H9 (cell line): ENCODE measurements around the gene SATB2. TPM values are rescaled to one million over a fixed set of nuclear protein-coding genes. Genes with fewer than 3 reads are reported as not detected.

Source experiments
- DNase-seq: peaks from one replicate; pipeline ENCODE4 v3.0.0-alpha.2; 2017
- H2AFZ ChIP-seq: one replicate; pipeline ENCODE4 v1.6.1; 2013; ENCODE audit warnings: mild to moderate bottlenecking, low read length, control low read depth, moderate library complexity
- H2AK5ac ChIP-seq: 2 replicates; pipeline ENCODE4 v1.6.1; 2013; ENCODE audit warnings: low read length, control low read depth, mixed read lengths; ENCODE audit not compliant: insufficient read length
- H2BK120ac ChIP-seq: one replicate; pipeline ENCODE4 v1.6.1; 2013; ENCODE audit warnings: low read depth, mild to moderate bottlenecking, low read length, control low read depth, inconsistent platforms; ENCODE audit not compliant: poor library complexity, severe bottlenecking
- H2BK12ac ChIP-seq: 2 replicates; pipeline ENCODE4 v1.6.1; 2013; ENCODE audit warnings: low read length, control low read depth, mixed read lengths, low read depth; ENCODE audit not compliant: insufficient read length
- H2BK15ac ChIP-seq: 2 replicates; pipeline ENCODE4 v1.6.1; 2013; ENCODE audit warnings: low read depth, low read length, control low read depth
- H2BK20ac ChIP-seq: one replicate; pipeline ENCODE4 v1.6.1; 2013; ENCODE audit warnings: low read depth, mild to moderate bottlenecking, low read length, control low read depth, inconsistent platforms; ENCODE audit not compliant: poor library complexity, severe bottlenecking
- H2BK5ac ChIP-seq: 2 replicates; pipeline ENCODE4 v1.6.1; 2013; ENCODE audit warnings: low read length, control low read depth, mixed read lengths; ENCODE audit not compliant: insufficient read length
- H3K14ac ChIP-seq: 2 replicates; pipeline ENCODE4 v1.6.1; 2013; ENCODE audit warnings: low read length, control low read depth; ENCODE audit not compliant: insufficient read depth
- H3K18ac ChIP-seq: 2 replicates; pipeline ENCODE4 v1.6.1; 2013; ENCODE audit warnings: low read depth, mild to moderate bottlenecking, mixed read lengths, low read length, control low read depth; ENCODE audit not compliant: insufficient read length
- H3K23ac ChIP-seq: 2 replicates; pipeline ENCODE4 v1.6.1; 2013; ENCODE audit warnings: low read length, control low read depth, mixed read lengths, low read depth; ENCODE audit not compliant: insufficient read length
- H3K23me2 ChIP-seq: 2 replicates; pipeline ENCODE4 v1.6.1; 2013; ENCODE audit warnings: low read depth, mild to moderate bottlenecking, mixed read lengths, low read length, control low read depth; ENCODE audit not compliant: insufficient read length, poor library complexity, severe bottlenecking
- H3K27ac ChIP-seq: 2 replicates; pipeline ENCODE4 v1.5.1; 2013; ENCODE audit warnings: low read length, control low read depth, mixed read lengths, low read depth; ENCODE audit not compliant: insufficient read length
- H3K27me3 ChIP-seq: 2 replicates; pipeline ENCODE4 v1.6.1; 2013; ENCODE audit warnings: low read length, control low read depth, inconsistent platforms; ENCODE audit not compliant: insufficient read depth
- H3K4ac ChIP-seq: 2 replicates; pipeline ENCODE4 v1.6.1; 2013; ENCODE audit warnings: low read depth, mild to moderate bottlenecking, control low read depth, inconsistent platforms, low read length, moderate library complexity
- H3K4me1 ChIP-seq: 2 replicates; pipeline ENCODE4 v1.6.1; 2013; ENCODE audit warnings: low read length, control low read depth, inconsistent platforms; ENCODE audit not compliant: insufficient read depth
- H3K4me2 ChIP-seq: 2 replicates; pipeline ENCODE4 v1.6.1; 2013; ENCODE audit warnings: low read length, control low read depth, mixed read lengths; ENCODE audit not compliant: insufficient read length, insufficient read depth
- H3K56ac ChIP-seq: 2 replicates; pipeline ENCODE4 v1.6.1; 2013; ENCODE audit warnings: low read depth, mild to moderate bottlenecking, mixed read lengths, low read length, control low read depth; ENCODE audit not compliant: insufficient read length
- H3K79me1 ChIP-seq: 2 replicates; pipeline ENCODE4 v1.6.1; 2013; ENCODE audit warnings: low read depth, mild to moderate bottlenecking, moderate library complexity, low read length, control low read depth, inconsistent platforms; ENCODE audit not compliant: insufficient read depth, poor library complexity, severe bottlenecking
- H3K79me2 ChIP-seq: 2 replicates; pipeline ENCODE4 v1.6.1; 2013; ENCODE audit warnings: low read length, control low read depth, inconsistent platforms; ENCODE audit not compliant: insufficient read depth
- H3K9ac ChIP-seq: 2 replicates; pipeline ENCODE4 v1.6.1; 2013; ENCODE audit warnings: low read length, control low read depth, mixed read lengths; ENCODE audit not compliant: insufficient read length; ENCODE audit errors: extremely low read depth
- H3K9me3 ChIP-seq: one replicate; pipeline ENCODE4 v1.6.1; 2013; ENCODE audit warnings: low read depth, low read length, inconsistent platforms; ENCODE audit not compliant: control insufficient read depth
- H3T11ph ChIP-seq: one replicate; pipeline ENCODE4 v1.6.1; 2013; ENCODE audit warnings: mild to moderate bottlenecking, low read length, control low read depth, inconsistent platforms
- H4K20me1 ChIP-seq: one replicate; pipeline ENCODE4 v1.6.1; 2013; ENCODE audit not compliant: control insufficient read depth, insufficient read length, insufficient read depth
- H4K5ac ChIP-seq: 2 replicates; pipeline ENCODE4 v1.6.1; 2013; ENCODE audit warnings: low read depth, mild to moderate bottlenecking, mixed read lengths, low read length, control low read depth; ENCODE audit not compliant: insufficient read length
- H4K8ac ChIP-seq: replicated peaks from 2 replicates; pipeline ENCODE4 v1.6.1; 2013; ENCODE audit warnings: low read length, control low read depth, mixed read lengths, low read depth; ENCODE audit not compliant: insufficient read length
- H4K91ac ChIP-seq: 2 replicates; pipeline ENCODE4 v1.6.1; 2013; ENCODE audit warnings: low read depth, mild to moderate bottlenecking, moderate library complexity, mixed read lengths, low read length, control low read depth; ENCODE audit not compliant: insufficient read length
- H3K27ac Mint-ChIP-seq, 3 experiments: 2 replicates in 2 of 3; 3 replicates in 1 of 3; pipeline ENCODE4 v1.8.0; 2020 to 2021; ENCODE audit warnings: mixed read lengths in 3 of 3, mild to moderate bottlenecking in 1 of 3, moderate library complexity in 1 of 3
- H3K27me3 Mint-ChIP-seq: 2 replicates; pipeline ENCODE4 v1.8.0; 2021; ENCODE audit warnings: low read depth, mild to moderate bottlenecking, moderate library complexity, mixed read lengths
- H3K36me3 Mint-ChIP-seq, 3 experiments: 2 replicates in 2 of 3; 3 replicates in 1 of 3; pipeline ENCODE4 v1.8.0; 2020 to 2021; ENCODE audit warnings: low read depth in 3 of 3, mixed read lengths in 3 of 3; ENCODE audit not compliant: insufficient read depth in 1 of 3
- H3K4me1 Mint-ChIP-seq, 2 experiments: 2 replicates each; pipeline ENCODE4 v1.8.0; 2020; ENCODE audit warnings: mixed read lengths in 2 of 2
- H3K4me3 Mint-ChIP-seq, 2 experiments: 2 replicates in 1 of 2; 3 replicates in 1 of 2; pipeline ENCODE4 v1.8.0; 2020 to 2021; ENCODE audit warnings: mild to moderate bottlenecking in 2 of 2, mixed read lengths in 2 of 2, moderate library complexity in 1 of 2
- H3K9me3 Mint-ChIP-seq, 2 experiments: 2 replicates in 1 of 2; 3 replicates in 1 of 2; pipeline ENCODE4 v1.8.0; 2020; ENCODE audit warnings: mild to moderate bottlenecking in 2 of 2, mixed read lengths in 2 of 2, moderate library complexity in 1 of 2
- CTCF ChIP-seq: fragments of 200-600 bp; sonication (generic); conservative IDR thresholded peaks from 3 replicates; pipeline ENCODE4 v1.8.0; 2021; ENCODE audit warnings: antibody characterized with exemption, mild to moderate bottlenecking
- WGBS: extraction: QIAGEN DNeasy Blood & Tissue Kit; methylation state at CpG from one replicate; pipeline ENCODE4 v1.1.7; 2013; ENCODE audit warnings: missing lambda C conversion rate, low lambda C conversion rate, mixed read lengths; ENCODE audit not compliant: insufficient read length; ENCODE audit errors: extremely low coverage; 5-methylcytosine and 5-hydroxymethylcytosine counted together
- total RNA-seq: library from RNA; stranded (reverse); gene quantifications from 2 replicates; pipeline ENCODE4 v1.2.1, GENCODE V29; 2021

Gene SATB2
- total RNA-seq, 1 experiment from 2014 or later, result 23.8 TPM

- no peaks in the 10 kb centered on the region for H3K79me2 ChIP-seq
- no peak overlapping the region for H2AFZ ChIP-seq
Measured at GRCh38 chr2:199446996-199447576, 10.7 kb downstream of the SATB2 start.

More at GRCh38 chr2:199446996-199447576, 10.7 kb downstream of the SATB2 start:
- no peak overlapping the region for H3K9ac ChIP-seq
- peaks cover 6 to 36% of the 10 kb centered on the region in 2 experiments; a peak in 3 of 4 replicates for H3K4me1 Mint-ChIP-seq
- no peak overlapping the region for H2BK20ac ChIP-seq
- no peak overlapping the region for H4K5ac ChIP-seq
- no peak overlapping the region for H4K8ac ChIP-seq
- DNase-seq, result no peak
- no peak for TF ChIP-seq CTCF
- no peak overlapping the region for H2BK5ac ChIP-seq
- H2BK12ac ChIP-seq, result no peak overlapping the region
- WGBS, result no CpG with 5 or more reads among the region's 10 CpGs
- H3K4me2 ChIP-seq, result no peak overlapping the region
- no peak overlapping the region for H4K91ac ChIP-seq
- H3K4me3 Mint-ChIP-seq, result no peak overlapping the region
- no peak overlapping the region for H3K23ac ChIP-seq
- no peaks in the 10 kb centered on the region for H3K9me3 Mint-ChIP-seq
- H3K14ac ChIP-seq, result no peak overlapping the region
- H3T11ph ChIP-seq, result no peak overlapping the region
- H3K36me3 Mint-ChIP-seq, result no peaks in the 10 kb centered on the region
- H2AK5ac ChIP-seq, result no peak overlapping the region
- H3K27me3 Mint-ChIP-seq, result no peaks in the 10 kb centered on the region
- no peaks in the 10 kb centered on the region; the same call in 1 of the 2 replicates for H3K4me1 ChIP-seq
- no peaks in the 10 kb centered on the region for H3K27me3 ChIP-seq
- peak overlapping the region in 2 of 3 experiments; percentile 40 to 70; a peak in 2 of 7 replicates for H3K27ac Mint-ChIP-seq
- no peaks in the 10 kb centered on the region for H3K79me1 ChIP-seq
- no peak overlapping the region for H2BK120ac ChIP-seq
- no peaks in the 10 kb centered on the region for H4K20me1 ChIP-seq
- no peak overlapping the region for H3K18ac ChIP-seq
- H3K27ac ChIP-seq, result no peak overlapping the region
- H2BK15ac ChIP-seq, result no peak overlapping the region
- no peak overlapping the region for H3K56ac ChIP-seq
- no peak overlapping the region for H3K4ac ChIP-seq
- H3K9me3 ChIP-seq, result no peaks in the 10 kb centered on the region
- H3K23me2 ChIP-seq, result no peaks in the 10 kb centered on the region
